Measurements from ENCODE around the gene TPRA1. TPM values are rescaled to one million over a fixed set of nuclear protein-coding genes. Genes with fewer than 3 reads are reported as not detected.
"Not testable (repeated sequence)": the region's sequence is repeated elsewhere in the genome, so short reads cannot be mapped to it uniquely, and the experiment has no call there.

TPRA1 gene
- total RNA-seq, 1 donor from 2014 or later = 38.4 TPM

DNA sequence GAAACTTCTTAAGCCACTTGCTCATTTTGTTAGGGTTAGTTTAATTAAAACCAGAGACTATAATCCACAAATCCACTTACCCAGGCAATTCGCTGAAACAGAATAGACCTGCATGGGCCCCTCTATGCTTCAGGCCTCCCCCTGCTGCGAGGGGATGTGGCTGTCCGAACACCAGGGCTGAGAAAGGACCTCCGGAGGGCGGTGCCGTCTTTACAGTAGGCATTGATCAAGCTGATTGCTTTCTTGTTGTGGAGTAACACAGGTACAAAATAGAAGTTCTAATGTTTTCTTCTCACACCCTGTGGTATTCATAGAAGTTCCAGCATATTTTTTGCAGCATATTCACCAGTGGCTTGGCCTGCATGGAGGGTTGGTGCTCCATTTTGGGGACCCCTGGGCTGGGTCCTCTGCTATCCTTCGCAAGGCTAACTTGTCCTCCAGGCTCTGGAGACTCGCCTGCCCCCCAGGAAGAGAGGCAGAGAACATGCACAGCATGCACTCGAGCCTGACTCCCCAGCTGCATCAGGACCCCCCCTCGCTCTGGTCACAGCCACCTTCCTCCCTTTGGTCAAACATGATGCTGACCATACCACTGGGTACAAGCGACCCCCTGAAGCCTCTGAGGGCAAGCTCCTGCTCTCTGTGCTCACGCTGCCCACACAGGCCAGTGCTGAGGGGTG is 55.3 kb downstream of the TPRA1 start:
- Histone ChIP-seq H3K27me3 (ENCODE audit: control insufficient read depth, insufficient read depth, low read length) (no peaks in the 10 kb centered on the region), H3K36me3 (ENCODE audit: control insufficient read depth, insufficient read depth, low read length) (no peaks in the 10 kb centered on the region), H3K4me3 (ENCODE audit: low read depth, low read length) (no peak overlapping the region)
- TF ChIP-seq, protein P1, sequence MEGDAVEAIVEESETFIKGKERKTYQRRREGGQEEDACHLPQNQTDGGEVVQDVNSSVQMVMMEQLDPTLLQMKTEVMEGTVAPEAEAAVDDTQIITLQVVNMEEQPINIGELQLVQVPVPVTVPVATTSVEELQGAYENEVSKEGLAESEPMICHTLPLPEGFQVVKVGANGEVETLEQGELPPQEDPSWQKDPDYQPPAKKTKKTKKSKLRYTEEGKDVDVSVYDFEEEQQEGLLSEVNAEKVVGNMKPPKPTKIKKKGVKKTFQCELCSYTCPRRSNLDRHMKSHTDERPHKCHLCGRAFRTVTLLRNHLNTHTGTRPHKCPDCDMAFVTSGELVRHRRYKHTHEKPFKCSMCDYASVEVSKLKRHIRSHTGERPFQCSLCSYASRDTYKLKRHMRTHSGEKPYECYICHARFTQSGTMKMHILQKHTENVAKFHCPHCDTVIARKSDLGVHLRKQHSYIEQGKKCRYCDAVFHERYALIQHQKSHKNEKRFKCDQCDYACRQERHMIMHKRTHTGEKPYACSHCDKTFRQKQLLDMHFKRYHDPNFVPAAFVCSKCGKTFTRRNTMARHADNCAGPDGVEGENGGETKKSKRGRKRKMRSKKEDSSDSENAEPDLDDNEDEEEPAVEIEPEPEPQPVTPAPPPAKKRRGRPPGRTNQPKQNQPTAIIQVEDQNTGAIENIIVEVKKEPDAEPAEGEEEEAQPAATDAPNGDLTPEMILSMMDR (IDR thresholded peaks at IDR 0.05; ENCODE audit: insufficient read depth, low read length, severe bottlenecking) = no peak
- no peak for FAIRE-seq
- DNase-seq (ENCODE audit: low read depth) = no peak

DNA sequence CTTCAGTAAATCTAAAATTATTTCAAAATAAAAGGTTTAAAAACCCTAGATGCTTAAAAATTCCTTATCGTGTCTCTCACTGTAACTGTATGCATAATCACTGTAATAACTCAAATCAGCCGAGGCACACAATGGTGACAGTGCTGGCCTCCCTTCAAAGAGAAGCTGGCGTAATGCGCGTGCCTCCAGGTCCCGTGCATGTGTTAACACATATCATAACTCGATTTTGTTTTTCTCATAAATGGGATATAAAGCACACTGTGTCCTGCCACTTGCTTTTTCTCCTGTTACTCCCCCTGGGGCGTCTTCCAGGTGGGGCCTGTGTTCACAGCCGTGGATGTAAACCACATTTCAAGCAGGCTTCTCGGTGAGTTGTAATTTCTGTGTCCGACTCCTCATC is 56.0 kb downstream of the TPRA1 start:
- no peak overlapping the region for H3K4me3 ChIP-seq (ENCODE audit: low read depth, low read length)
- no peak for DNase-seq (ENCODE audit: low read depth)
- TF ChIP-seq, protein P1 (IDR thresholded peaks at IDR 0.05; ENCODE audit: insufficient read depth, low read length, severe bottlenecking) = no peak
- H3K27me3 ChIP-seq (ENCODE audit: control insufficient read depth, insufficient read depth, low read length) = no peaks in the 10 kb centered on the region
- H3K36me3 ChIP-seq (ENCODE audit: control insufficient read depth, insufficient read depth, low read length) = no peaks in the 10 kb centered on the region
- FAIRE-seq = no peak

DNA sequence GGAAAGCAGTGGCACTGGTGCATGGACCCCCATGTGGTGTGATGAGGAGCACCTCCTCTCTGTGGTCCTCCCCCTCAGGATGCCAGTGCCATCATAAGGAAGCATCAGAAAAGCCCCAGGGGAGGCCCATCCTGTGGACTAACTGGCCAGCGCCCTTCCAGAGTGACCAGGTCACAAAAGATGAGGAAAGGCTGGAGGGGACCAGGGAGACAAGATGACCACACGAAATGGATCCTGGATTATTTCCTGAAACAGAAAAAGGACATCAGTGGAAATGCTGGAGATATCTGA is 56.4 kb downstream of the TPRA1 start:
- Histone ChIP-seq H3K4me3 (ENCODE audit: low read depth, low read length) (no peak overlapping the region), H3K27me3 (ENCODE audit: control insufficient read depth, insufficient read depth, low read length) (no peaks in the 10 kb centered on the region), H3K36me3 (ENCODE audit: control insufficient read depth, insufficient read depth, low read length) (no peaks in the 10 kb centered on the region)
- DNase-seq (ENCODE audit: low read depth) (no peak), FAIRE-seq (no peak)
- TF ChIP-seq, protein P1 (IDR thresholded peaks at IDR 0.05; ENCODE audit: insufficient read depth, low read length, severe bottlenecking) = no peak

DNA sequence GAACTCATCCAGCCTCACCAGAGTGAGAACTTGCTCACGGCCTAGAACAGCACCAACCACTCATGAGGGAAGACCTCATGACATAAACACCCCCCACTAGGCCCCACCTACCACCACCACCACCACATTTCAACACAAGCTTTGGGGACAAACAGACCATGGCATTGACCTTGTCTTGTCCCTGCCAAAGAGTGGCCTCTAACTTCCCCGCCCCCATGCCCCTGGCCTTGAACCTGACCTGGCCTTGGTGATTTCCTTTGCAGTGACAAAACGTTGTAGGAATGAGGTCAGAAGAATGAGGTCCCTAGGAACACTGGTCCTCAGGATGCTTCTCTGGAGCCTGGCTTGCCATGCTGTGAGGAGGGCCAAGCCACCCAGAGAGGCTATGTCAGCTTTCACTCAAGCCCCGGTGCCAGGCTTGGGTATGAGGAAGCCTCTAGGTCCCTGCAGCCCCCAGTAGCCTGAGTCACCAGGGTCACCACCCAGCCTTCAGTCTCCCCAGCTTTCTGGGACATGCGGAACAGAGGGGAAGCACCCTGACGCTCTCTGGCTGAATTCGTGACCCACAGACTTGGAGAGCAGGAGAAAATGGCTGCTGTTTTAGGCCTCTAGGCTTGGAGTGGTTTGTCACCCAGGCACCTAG is 57.9 kb downstream of the TPRA1 start:
- H3K36me3 ChIP-seq (ENCODE audit: control insufficient read depth, insufficient read depth, low read length) = no peaks in the 10 kb centered on the region
- no peaks in the 10 kb centered on the region for H3K27me3 ChIP-seq (ENCODE audit: control insufficient read depth, insufficient read depth, low read length)
- FAIRE-seq (no peak), DNase-seq (ENCODE audit: low read depth) (no peak)
- TF ChIP-seq, protein P1 (IDR thresholded peaks at IDR 0.05; ENCODE audit: insufficient read depth, low read length, severe bottlenecking) = no peak
- no peak overlapping the region for H3K4me3 ChIP-seq (ENCODE audit: low read depth, low read length)

GRCh38 chr3:127531821-127532220 is 58.7 kb downstream of the TPRA1 start:
- DNase-seq (ENCODE audit: low read depth) = no peak
- FAIRE-seq = no peak
- Histone ChIP-seq H3K36me3 (ENCODE audit: control insufficient read depth, insufficient read depth, low read length) (no peaks in the 10 kb centered on the region), H3K27me3 (ENCODE audit: control insufficient read depth, insufficient read depth, low read length) (no peaks in the 10 kb centered on the region), H3K4me3 (ENCODE audit: low read depth, low read length) (no peak overlapping the region)
- TF ChIP-seq, protein P1 (IDR thresholded peaks at IDR 0.05; ENCODE audit: insufficient read depth, low read length, severe bottlenecking) = no peak

DNA sequence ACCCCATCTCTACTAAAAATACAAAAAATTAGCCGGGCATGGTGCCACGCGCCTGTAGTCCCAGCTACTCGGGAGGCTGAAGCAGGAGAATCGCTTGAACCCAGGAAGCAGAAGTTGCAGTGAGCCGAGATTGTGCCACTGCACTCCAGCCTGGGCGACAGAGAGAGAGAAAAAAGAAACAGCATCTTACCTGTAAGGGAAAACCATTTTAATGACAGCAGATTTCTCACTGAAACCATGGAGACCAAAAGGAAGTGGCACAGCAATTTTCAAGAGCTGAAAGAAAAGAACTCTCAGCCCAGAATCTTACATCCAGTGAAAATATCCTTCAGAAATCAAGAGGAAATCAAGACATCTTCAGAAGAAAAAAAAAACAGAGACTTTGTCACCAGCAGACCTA is 59.7 kb downstream of the TPRA1 start:
- H3K27me3 ChIP-seq (ENCODE audit: control insufficient read depth, insufficient read depth, low read length); DNase-seq (ENCODE audit: low read depth); H3K36me3 ChIP-seq (ENCODE audit: control insufficient read depth, insufficient read depth, low read length); H3K4me3 ChIP-seq (ENCODE audit: low read depth, low read length); FAIRE-seq: not testable (repeated sequence)

All from bronchial epithelial cell (primary cell).